Loucy (cell line): ENCODE data around the gene SEPTIN2.

Source experiments
- EZH2phosphoT487 ChIP-seq: fragments of 200-600 bp; IDR thresholded peaks from 2 replicates; pipeline ENCODE4 v1.6.1; 2018; ENCODE audit warnings: antibody characterized with exemption, mild to moderate bottlenecking, moderate library complexity, borderline replicate concordance
- TF ChIP-seq, protein P1 (sequence below): fragments of 200-600 bp; sonication (generic); conservative IDR thresholded peaks from 2 replicates; pipeline ENCODE4 v1.5.1; 2014; ENCODE audit warnings: mild to moderate bottlenecking, antibody characterized with exemption, low read length

DNA sequence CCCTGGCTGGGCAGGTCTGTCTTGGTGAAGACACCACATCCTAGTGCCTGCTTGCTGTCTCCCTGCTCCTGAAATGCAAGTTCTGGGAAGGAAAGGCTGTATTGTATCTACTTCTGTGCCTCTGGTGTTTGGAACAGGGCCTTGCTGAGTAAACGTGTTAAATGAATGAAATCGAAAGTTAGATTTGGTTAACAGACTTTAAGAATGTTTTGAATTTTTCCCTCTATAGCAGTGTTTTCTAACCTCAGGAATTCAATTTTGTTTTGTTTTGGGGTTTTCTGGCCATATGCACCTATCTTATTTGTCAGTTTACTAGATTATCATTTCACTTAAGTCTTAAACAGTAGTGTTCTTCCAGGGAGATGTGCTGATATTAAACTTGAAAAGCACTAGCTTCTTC lies 61.1 kb downstream of the SEPTIN2 start:
- TF ChIP-seq, protein P1, sequence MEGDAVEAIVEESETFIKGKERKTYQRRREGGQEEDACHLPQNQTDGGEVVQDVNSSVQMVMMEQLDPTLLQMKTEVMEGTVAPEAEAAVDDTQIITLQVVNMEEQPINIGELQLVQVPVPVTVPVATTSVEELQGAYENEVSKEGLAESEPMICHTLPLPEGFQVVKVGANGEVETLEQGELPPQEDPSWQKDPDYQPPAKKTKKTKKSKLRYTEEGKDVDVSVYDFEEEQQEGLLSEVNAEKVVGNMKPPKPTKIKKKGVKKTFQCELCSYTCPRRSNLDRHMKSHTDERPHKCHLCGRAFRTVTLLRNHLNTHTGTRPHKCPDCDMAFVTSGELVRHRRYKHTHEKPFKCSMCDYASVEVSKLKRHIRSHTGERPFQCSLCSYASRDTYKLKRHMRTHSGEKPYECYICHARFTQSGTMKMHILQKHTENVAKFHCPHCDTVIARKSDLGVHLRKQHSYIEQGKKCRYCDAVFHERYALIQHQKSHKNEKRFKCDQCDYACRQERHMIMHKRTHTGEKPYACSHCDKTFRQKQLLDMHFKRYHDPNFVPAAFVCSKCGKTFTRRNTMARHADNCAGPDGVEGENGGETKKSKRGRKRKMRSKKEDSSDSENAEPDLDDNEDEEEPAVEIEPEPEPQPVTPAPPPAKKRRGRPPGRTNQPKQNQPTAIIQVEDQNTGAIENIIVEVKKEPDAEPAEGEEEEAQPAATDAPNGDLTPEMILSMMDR, result no peak
- no peak for TF ChIP-seq EZH2phosphoT487
